ENCODE results near the gene EXOC3.
A peak's percentile ranks its signal among the peaks of the same experiment; 100 is the strongest.

Gene EXOC3

GRCh38 chr5:428754-429452 lies 14.1 kb upstream of the EXOC3 start:
- TF ChIP-seq POLR2AphosphoS5 (IDR thresholded peaks at IDR 0.05; ENCODE audit: low read depth, low read length) (no peak), POLR2A (IDR thresholded peaks at IDR 0.05; ENCODE audit: low read depth, low read length) (no peak; the same call in 1 of the 2 replicates), TAF1 (IDR thresholded peaks at IDR 0.05; ENCODE audit: borderline replicate concordance, low read depth, low read length) (no peak)
- FAIRE-seq (no peak), DNase-seq (ENCODE audit: insufficient read length) (no peak)

DNA sequence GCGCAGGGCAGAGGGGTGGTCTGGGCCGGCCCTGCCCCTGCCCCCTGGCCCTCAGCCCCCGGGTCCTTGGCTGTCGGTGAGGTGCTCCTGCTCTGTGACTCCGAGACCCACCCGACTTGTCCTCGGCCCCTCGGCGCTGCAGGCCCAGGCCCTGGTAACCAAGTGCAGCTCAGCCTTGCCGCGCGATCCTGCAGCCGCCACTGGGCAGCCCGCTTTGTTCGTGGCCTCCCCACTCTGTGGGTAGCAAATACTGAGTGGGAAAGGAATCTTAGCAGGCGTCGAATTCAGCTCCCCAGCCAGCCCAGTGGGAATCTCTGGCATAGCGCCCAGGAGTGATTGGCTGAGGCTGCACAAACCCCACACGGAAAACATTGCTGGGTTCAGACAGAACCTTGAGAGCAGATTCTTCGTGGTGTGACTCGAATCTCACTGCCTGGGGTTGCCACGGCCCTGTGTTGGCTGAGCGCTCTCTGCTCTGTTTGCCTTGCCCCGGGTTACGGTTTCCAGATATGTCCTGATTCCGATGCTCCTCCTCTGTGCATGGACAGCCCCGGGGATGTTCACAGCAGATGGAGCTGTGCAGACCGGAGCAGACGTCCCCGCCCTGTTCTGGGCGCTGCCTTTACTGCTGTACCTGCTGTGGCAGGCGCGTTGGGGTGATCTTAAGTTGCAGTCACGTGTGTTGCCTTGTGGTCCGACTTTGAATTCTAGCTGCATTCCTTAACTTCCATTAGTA lies 13.4 kb upstream of the EXOC3 start:
- TF ChIP-seq POLR2A (IDR thresholded peaks at IDR 0.05; ENCODE audit: low read depth, low read length) = no peak; the same call in 1 of the 2 replicates
- TF ChIP-seq POLR2AphosphoS5 (IDR thresholded peaks at IDR 0.05; ENCODE audit: low read depth, low read length) = no peak
- no peak for TF ChIP-seq TAF1 (IDR thresholded peaks at IDR 0.05; ENCODE audit: borderline replicate concordance, low read depth, low read length)
- DNase-seq (ENCODE audit: insufficient read length) (no peak), FAIRE-seq (no peak)

GRCh38 chr5:430214-430925 lies 12.6 kb upstream of the EXOC3 start:
- no peak for TF ChIP-seq POLR2AphosphoS5 (IDR thresholded peaks at IDR 0.05; ENCODE audit: low read depth, low read length)
- DNase-seq (ENCODE audit: insufficient read length) = no peak
- FAIRE-seq = no peak

- peak; percentile 53 for FAIRE-seq
- TF ChIP-seq POLR2AphosphoS5 (IDR thresholded peaks at IDR 0.05; ENCODE audit: low read depth, low read length) (peak; percentile 29; the same call in 1 of the 2 replicates), TAF1 (IDR thresholded peaks at IDR 0.05; ENCODE audit: borderline replicate concordance, low read depth, low read length) (no peak), POLR2A (IDR thresholded peaks at IDR 0.05; ENCODE audit: low read depth, low read length) (peak; percentile 42; the same call in 1 of the 2 replicates)
- DNase-seq (ENCODE audit: insufficient read length) = peak; percentile 82
Observed at GRCh38 chr5:431001-431710, 11.8 kb upstream of the EXOC3 start.

GRCh38 chr5:431711-432050 lies 11.3 kb upstream of the EXOC3 start:
- DNase-seq (ENCODE audit: insufficient read length) (no peak), FAIRE-seq (no peak)
- TF ChIP-seq POLR2A (IDR thresholded peaks at IDR 0.05; ENCODE audit: low read depth, low read length) (no peak), POLR2AphosphoS5 (IDR thresholded peaks at IDR 0.05; ENCODE audit: low read depth, low read length) (no peak), TAF1 (IDR thresholded peaks at IDR 0.05; ENCODE audit: borderline replicate concordance, low read depth, low read length) (no peak)

DNA sequence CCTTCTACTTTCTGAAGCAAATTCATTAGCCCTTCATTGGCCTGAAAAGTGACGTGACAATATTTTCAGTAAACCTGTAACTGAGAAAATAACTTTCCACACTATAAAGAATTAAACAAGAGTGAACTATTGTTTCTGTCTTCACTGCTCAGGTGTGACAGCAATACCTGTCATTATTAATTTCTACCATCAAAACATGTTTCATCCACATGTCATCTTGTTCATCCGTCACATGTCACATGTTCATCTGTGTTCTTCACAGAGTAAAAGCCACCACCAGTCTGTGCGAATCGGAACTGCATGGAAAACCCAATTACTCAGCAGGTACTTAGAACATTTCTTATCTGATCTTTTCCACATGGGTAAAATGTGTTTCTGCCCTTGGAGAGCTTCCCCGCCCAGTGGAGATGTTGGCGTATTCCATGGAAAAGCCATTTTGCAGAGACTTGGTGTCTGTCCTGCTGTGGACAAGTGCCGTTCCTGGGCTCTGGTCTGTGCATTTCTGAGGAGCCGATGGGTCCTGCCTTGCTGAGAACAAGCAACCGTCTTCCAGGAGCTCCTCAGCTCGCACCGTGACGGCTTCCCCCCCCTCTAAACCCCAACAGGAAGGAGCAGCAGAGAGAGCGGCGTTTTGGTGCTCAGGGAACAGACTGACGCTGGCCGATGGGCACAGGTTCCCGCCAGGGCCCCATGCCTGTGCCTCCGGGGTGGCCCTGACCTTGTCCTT lies 10.6 kb upstream of the EXOC3 start:
- no peak for DNase-seq (ENCODE audit: insufficient read length)
- TF ChIP-seq POLR2A (IDR thresholded peaks at IDR 0.05; ENCODE audit: low read depth, low read length) (peak; percentile 8; the same call in 1 of the 2 replicates), TAF1 (IDR thresholded peaks at IDR 0.05; ENCODE audit: borderline replicate concordance, low read depth, low read length) (no peak)
- no peak for FAIRE-seq

DNA sequence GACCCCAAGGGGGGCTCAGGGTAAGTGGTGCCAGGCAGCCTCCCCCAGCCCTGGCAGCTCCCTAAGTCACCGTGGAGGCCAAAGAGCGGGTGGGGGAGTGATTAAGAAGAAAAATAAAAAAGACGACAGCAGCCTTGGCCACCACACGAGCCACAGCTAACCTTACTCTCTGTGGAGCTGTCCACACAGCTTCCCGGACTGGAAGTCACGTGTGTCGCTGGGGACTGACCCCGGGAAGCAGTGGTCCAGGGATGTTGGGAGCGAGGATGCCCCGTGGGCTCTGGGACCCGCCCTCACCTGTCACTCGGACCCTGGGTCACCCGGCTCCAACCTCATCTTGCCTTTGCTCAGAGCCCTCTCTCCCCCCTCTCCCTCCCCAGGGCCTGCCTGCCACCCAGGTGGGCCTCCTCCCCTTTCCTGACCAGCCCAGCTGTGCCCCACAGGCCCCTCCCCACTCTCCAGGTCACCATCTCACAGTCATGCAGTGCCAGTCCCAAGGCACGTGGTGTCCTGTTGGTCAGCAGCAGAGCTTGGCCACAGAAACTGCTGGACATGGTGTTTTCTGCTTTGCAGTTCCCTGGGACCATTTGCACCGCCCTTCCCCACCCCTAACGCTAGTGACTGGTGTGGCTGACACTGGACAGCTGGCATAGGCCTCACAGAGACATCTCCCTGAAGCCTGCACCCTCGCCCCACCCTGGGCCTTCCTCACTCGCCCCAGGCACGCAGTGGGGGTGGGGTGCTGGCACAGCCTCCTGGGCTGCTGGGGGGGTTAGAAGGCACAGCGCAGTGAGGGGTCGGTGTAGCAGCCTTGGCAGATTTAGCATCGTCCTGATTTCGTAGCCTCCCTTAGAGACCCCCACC lies 9.8 kb upstream of the EXOC3 start:
- no peak for DNase-seq (ENCODE audit: insufficient read length)

DNA sequence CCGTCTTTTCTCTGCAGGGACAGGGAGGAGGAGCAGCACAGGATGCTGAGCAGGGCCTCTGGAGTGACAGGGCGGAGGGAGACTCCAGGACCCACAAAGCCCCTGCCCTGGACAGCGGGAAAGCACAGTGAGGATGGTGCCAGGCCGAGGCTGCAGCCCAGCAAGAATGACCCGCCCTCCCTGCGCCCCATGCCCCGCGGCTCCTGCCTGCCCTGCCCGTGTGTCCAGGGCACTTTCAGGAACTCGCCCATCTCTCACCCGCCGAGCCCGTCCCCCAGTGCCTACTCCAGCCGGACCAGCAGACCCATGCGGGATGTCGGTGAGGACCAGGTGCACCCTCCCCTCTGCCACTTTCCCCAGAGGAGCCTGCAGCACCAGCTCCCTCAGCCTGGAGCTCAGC lies 9.1 kb upstream of the EXOC3 start:
- TF ChIP-seq POLR2A (IDR thresholded peaks at IDR 0.05; ENCODE audit: low read depth, low read length) = no peak
- no peak for TF ChIP-seq POLR2AphosphoS5 (IDR thresholded peaks at IDR 0.05; ENCODE audit: low read depth, low read length)
- TF ChIP-seq TAF1 (IDR thresholded peaks at IDR 0.05; ENCODE audit: borderline replicate concordance, low read depth, low read length) = no peak
- no peak for DNase-seq (ENCODE audit: insufficient read length)
- FAIRE-seq = no peak

More for the DNA sequence above, 9.8 kb upstream of the EXOC3 start:
- TF ChIP-seq TAF1 (IDR thresholded peaks at IDR 0.05; ENCODE audit: borderline replicate concordance, low read depth, low read length) (no peak), POLR2A (IDR thresholded peaks at IDR 0.05; ENCODE audit: low read depth, low read length) (no peak), POLR2AphosphoS5 (IDR thresholded peaks at IDR 0.05; ENCODE audit: low read depth, low read length) (peak; percentile 22; the same call in 1 of the 2 replicates)
- no peak for FAIRE-seq

- TF ChIP-seq POLR2AphosphoS5 (IDR thresholded peaks at IDR 0.05; ENCODE audit: low read depth, low read length) = peak; percentile 27
- no peak for TF ChIP-seq POLR2A (IDR thresholded peaks at IDR 0.05; ENCODE audit: low read depth, low read length)
- no peak for TF ChIP-seq TAF1 (IDR thresholded peaks at IDR 0.05; ENCODE audit: borderline replicate concordance, low read depth, low read length)
- FAIRE-seq (no peak), DNase-seq (ENCODE audit: insufficient read length) (no peak)
Observed at GRCh38 chr5:434443-435146, 8.4 kb upstream of the EXOC3 start.
